ENCODE results near the gene REC8.

Gene REC8

DNA sequence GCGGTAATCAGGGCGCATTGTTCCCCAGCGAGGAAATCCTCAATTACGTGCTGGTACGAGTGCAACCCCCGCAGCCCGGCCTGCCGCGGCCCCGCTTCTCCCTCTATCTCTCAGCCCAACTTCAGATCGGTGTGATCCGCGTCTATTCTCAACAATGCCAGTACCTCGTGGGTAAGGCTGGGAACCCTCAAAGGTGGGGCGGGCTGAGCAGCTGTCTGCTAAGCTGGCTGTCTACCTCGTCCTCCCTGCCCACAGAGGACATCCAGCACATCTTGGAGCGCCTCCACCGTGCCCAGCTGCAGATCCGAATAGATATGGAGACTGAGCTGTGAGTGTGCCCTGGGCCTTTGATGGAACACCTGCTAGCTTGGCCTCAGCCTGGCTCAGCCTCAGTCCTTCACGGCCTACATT lies 996 bp downstream of the REC8 start:
- TF ChIP-seq, protein P1, sequence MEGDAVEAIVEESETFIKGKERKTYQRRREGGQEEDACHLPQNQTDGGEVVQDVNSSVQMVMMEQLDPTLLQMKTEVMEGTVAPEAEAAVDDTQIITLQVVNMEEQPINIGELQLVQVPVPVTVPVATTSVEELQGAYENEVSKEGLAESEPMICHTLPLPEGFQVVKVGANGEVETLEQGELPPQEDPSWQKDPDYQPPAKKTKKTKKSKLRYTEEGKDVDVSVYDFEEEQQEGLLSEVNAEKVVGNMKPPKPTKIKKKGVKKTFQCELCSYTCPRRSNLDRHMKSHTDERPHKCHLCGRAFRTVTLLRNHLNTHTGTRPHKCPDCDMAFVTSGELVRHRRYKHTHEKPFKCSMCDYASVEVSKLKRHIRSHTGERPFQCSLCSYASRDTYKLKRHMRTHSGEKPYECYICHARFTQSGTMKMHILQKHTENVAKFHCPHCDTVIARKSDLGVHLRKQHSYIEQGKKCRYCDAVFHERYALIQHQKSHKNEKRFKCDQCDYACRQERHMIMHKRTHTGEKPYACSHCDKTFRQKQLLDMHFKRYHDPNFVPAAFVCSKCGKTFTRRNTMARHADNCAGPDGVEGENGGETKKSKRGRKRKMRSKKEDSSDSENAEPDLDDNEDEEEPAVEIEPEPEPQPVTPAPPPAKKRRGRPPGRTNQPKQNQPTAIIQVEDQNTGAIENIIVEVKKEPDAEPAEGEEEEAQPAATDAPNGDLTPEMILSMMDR (IDR thresholded peaks at IDR 0.05; ENCODE audit: low read depth, low read length): no peak
- no peak overlapping the region for H3K4me3 ChIP-seq (ENCODE audit: low read depth, low read length)

DNA sequence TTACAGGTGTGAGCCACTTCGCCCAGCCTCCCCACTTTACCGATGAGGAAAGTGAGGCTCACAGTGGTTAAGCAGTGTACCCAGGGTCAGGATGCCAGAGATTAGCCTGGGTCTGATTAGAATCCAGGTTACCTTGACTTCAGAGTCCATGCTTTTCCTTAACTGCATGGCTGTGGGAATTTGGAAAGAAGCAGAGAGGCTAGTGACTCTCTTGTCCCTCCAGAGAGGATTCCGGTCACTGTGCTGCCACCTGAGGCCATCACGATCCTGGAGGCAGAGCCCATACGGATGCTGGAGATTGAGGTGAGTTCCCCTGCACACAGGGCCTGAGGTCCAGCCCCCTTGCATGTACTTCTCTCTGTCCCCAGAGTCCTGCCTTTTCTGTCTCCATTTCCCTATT lies 4.7 kb downstream of the REC8 start:
- TF ChIP-seq, protein P1 (IDR thresholded peaks at IDR 0.05; ENCODE audit: low read depth, low read length): no peak
- H3K4me3 ChIP-seq (ENCODE audit: low read depth, low read length): no peak overlapping the region

DNA sequence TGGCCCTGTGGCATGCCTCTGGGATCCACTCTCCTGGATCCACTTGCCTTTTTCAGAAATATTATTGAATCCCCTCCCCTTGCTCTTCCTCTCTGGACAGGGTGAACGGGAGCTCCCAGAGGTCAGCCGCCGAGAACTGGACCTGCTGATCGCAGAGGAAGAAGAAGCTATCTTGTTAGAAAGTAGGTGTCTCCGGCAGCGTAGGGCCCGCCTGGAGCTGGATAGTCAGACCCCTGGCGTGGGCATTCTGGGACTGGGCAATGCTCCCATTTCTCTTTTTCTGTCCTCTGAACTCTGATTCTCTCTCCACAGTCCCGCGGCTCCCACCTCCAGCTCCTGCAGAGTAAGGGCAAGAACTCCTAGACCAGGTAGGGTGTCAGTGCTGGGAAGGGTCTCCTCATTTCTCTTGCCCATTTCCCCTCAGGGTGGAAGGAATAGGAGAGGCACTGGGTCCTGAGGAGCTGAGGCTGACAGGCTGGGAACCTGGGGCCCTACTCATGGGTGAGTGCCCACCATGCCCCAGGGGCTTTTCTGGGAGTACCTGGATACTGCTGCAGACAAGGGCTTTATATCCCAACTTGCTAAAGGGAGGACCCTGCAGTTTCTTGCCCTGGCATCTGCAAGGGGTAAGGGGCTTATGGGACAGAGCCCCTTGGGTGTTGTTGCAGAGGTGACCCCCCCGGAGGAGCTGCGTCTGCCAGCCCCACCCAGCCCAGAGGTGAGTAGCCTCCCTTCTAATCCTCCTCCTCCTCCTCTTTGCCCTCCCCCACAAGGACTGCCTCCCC lies 5.4 kb downstream of the REC8 start:
- no peak overlapping the region for H3K4me3 ChIP-seq (ENCODE audit: low read depth, low read length)
- TF ChIP-seq, protein P1 (IDR thresholded peaks at IDR 0.05; ENCODE audit: low read depth, low read length): no peak

DNA sequence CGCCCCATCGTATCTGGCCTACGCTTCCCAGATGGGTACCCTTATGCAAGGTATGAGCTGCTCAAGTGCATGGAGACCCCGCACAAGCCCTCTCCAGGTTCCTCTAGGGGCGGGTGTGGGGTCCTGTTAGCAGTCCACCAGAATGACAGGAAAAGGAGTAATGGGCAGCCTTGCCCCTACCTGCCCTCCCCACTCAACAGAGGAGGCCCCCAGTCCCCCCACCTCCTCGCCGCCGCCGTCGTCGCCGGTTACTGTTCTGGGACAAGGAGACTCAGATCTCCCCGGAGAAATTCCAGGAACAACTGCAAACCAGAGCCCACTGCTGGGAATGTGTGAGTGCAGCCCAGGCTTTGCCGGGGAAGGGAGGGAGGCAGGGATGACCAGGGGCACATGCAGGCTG lies 6.0 kb downstream of the REC8 start:
- H3K4me3 ChIP-seq (ENCODE audit: low read depth, low read length): no peak overlapping the region
- TF ChIP-seq, protein P1 (IDR thresholded peaks at IDR 0.05; ENCODE audit: low read depth, low read length): no peak

DNA sequence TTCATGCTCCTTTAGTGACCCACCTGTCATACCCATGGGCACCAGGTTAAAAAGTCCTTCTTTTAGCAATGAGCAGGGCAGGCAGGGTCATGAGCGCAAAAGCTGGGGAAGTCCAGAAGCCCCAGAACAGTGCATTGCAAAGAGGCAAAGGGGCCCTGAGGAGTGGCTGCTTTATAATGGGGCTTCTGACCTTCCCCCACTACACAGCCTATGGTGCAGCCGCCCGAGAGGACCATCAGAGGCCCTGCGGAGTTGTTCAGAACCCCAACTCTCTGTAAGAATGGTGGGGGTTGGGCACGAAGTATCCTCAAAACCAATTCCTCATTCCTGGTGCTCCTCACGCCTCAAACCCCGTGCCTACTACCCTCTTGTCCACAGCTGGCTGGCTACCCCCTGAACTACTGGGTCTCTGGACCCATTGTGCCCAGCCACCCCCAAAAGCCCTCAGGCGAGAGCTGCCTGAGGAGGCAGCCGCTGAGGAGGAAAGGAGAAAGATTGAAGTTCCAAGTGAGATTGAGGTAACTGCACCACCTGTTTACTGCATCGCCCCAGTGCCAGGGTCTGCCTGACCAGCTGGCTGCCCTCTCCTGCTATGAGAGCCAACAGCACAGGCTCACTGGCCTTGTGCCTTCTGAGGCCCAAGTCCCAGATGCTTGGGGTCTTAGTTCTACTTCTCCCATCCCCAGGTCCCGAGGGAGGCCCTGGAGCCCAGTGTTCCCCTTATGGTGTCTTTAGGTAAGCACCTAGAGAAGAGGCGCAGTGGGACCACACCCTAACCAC lies 6.7 kb downstream of the REC8 start:
- TF ChIP-seq, protein P1 (IDR thresholded peaks at IDR 0.05; ENCODE audit: low read depth, low read length): no peak
- no peak overlapping the region for H3K4me3 ChIP-seq (ENCODE audit: low read depth, low read length)

DNA sequence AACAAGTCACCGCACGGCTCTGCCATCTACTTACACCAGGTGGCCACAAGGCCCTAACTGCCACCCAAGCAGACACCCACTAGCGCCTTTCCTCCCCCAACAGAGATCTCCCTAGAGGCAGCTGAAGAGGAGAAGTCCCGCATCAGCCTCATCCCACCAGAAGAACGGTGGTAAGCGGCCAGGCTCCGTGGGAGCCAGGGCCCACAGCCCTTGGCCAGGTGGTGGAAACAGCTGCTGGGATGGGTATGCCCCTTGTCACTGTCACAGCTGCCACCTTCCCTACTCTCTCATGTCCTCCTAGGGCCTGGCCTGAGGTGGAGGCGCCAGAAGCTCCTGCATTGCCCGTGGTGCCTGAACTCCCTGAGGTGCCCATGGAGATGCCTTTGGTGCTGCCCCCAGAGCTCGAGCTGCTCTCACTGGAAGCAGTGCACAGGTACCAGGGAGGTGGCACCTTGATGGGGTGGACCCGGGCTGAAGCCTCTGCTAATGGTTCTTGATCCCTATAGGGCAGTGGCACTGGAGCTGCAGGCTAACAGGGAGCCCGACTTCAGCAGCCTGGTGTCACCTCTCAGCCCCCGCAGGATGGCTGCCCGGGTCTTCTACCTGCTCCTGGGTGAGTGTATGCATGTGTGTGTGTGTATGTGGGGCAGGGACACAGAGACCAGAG lies 7.5 kb downstream of the REC8 start:
- H3K4me3 ChIP-seq (ENCODE audit: low read depth, low read length): no peak overlapping the region
- TF ChIP-seq, protein P1 (IDR thresholded peaks at IDR 0.05; ENCODE audit: low read depth, low read length): no peak
